GM19240 (cell line): ENCODE results near the gene GPR142.

ENCODE experiments used
- DNase-seq: peaks from one replicate; pipeline ENCODE4 v3.0.0; 2011; ENCODE audit warnings: low spot score; ENCODE audit not compliant: insufficient read length

Gene GPR142, protein sequence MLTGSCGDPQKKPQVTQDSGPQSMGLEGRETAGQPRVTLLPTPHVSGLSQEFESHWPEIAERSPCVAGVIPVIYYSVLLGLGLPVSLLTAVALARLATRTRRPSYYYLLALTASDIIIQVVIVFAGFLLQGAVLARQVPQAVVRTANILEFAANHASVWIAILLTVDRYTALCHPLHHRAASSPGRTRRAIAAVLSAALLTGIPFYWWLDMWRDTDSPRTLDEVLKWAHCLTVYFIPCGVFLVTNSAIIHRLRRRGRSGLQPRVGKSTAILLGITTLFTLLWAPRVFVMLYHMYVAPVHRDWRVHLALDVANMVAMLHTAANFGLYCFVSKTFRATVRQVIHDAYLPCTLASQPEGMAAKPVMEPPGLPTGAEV

DNA sequence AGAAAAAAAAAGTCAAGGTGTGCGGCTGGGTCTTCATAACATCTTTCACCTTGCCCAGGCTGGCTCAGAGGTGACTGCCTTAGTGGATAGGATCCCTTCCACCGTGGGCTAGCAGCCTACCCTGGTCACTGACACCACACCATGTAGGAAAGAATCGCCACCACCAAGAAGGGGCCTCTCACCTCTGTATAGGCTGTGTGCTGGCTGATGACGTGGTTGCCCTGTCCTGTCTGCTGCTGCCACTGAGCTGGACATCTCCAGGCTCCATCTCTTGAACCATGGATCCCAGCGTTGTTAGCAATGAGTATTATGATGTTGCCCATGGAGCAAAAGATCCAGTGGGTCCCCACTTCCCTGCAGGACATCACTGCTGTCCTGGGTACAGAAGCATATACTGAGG is at the start of gene GPR142:
TSS of gene GPR142 (plus strand) at position 301 of the 400 bp plus-strand sequence. CDS start 2,035 bp downstream, outside the sequence.
- no peak for DNase-seq

DNA sequence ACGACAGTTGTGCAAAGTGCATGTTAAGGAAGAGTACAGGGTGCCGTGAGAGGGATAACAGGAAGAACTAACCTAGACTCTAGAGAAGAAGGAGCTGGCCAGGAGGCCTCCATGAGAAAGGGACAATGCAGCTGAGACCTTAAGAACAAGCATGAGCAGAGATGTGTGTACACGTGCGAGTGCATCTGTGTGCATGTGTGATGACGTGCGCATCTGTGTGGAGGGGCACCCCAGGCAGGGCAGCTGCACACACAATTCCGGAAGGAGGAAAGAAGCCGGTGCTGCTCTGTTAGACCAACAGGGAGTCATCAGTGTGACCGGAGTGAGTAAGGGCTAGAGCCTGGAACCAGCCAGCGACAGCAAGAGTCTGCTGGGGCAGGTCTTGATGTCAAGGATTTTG is 48.9 kb upstream of the GPR142 start:
- no peak for DNase-seq

DNA sequence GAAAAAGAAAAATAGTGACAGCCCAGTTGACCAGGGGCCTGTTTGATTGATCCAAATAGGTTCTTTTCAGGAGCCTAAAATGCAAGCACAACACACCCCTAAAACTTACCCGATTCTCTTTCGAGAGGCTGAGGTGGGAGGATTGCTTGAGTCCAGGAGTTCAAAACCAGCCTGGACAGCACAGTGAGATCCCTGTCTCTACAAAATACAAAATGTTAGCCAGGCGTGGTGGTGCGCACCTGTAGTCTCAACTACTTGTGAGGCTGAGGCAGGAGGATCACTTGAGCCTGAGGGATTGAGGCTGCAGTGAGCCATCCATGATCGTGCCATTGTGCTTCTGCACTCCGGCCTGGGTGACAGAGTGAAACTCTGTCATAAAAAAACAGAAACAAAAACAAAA is 42.8 kb upstream of the GPR142 start:
- no peak for DNase-seq

DNA sequence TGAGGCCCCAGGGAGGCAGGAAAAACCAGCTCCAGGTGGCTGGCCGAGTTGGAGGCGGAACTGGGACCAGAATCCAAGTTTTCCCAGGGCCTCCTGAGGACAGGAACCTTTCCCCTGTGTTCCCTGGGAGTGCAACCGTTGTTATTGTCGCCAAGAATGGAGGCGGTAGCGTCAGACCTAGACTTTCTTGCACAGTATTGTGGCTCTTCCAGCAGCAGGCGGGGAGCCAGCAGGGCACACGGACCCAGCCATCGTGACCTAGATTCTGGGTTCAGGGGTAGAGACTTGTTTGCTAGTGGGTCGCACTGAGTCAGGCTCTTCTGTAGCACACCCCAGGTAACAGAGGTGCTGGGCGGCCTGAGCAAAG is 41.9 kb upstream of the GPR142 start:
- no peak for DNase-seq

DNA sequence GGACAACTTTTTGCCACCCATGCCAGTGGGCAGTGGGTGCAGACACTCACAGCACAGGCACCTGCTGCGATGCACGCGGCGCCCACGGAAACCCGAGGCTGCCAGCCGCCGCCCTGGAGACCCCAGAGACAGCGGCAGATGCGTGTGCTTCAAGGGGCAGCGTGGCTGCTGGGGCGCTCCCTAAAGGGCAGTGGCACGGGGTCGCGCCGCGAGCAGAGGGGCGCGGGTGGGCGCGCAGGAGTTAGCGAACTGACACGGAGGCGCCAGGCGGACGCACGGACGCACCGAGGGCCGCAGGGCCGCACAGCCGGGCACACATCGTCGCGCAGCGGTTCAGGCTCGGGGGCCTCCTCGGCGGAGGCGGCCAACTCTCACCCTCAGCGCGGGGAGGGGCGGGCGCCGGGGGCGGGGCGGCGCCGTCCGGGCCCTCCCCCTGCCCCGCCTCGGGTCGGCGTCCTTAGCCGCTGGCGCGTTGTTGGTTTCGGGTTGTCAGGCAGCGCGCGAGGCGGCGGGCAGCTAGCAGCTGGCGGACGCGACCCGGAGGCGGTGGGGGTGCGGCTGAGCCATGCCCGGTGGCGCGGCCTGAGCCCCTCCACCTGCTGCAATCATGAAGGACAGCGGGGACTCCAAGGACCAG is 41.4 kb upstream of the GPR142 start, which contains the start of gene KIF19:
TSS of gene KIF19 (plus strand) at position 484 of the 637 bp plus-strand sequence. CDS start at position 608, 124 bp downstream.
- DNase-seq: peak; percentile 59

DNA sequence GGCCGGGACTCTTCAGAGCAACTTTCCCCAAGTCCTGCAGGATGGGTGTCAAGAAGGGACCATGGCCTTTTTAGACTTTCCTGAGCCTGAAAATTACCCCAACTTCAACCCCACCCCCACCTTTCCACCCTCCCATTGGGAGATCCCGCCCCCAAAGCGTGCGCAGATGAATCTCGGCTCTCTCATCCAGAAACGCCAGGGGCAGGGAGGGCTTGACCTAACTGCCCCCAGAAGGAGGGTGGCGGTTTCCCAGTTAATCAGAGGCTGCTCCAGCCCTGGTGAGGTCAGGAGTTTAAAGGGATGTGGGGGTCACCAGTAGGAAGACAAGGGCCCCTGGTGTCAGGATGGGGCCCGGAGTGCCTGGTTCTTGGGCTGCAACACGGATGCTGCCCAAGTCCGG is 40.8 kb upstream of the GPR142 start:
- no peak for DNase-seq

DNA sequence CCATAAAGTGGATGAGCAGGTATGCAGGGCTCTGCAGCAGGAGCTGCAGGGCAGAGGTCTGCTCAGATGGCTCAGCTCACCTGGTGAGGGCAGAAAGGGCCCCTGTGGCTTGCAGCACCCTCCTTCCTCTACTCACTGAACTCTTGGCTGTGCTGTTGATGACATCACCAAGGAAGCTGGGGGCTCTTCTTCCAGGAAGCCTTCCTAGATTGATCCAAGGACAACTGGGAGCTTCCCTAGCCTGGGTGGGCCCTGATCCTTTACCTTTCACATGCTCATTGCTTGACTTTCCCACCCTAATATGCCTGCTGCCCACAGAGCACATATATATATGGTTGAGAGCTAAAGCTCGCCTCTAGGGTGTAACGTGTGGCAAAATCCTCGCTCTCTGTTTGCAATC is 38.8 kb upstream of the GPR142 start:
- DNase-seq: no peak

DNA sequence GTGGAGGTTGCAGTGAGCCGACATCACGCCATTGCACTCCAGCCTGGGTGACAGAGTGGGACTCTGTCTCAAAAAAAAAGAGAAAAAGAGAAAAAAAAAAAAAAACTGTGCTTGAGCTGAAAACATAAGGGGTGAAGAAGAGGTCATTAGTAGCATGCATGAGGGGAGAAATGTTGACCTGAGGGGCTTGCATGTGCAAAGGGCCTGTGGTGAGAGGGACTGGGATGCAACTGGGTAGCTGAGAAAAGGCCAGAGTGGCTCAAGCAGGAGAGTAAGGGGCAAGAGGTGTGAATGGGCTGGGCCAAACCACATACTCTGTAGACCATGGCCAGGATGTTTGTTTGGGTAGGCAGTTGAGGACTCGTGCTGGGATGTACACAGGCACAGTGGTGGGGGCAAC is 37.9 kb upstream of the GPR142 start:
- DNase-seq: no peak

DNA sequence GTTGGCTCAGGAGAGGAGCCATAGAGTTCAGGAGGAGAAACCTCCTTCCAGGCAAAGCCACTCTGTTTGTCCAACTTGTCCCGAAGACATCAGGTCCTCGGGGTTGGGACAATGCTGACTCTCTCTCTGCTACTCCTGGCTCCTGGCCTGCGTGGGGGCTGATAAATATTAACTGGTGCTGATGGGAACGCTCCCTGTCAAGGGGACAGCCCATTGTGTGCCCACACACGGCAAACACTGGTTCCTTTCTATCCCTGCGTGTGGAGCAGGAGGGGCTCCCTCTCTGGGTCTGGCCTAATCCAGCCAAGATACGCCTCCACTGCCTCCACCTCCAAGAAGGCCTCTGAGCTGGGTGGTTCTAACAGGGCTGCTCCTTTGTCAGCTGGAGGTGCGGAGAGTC is 36.9 kb upstream of the GPR142 start:
- DNase-seq: no peak

DNA sequence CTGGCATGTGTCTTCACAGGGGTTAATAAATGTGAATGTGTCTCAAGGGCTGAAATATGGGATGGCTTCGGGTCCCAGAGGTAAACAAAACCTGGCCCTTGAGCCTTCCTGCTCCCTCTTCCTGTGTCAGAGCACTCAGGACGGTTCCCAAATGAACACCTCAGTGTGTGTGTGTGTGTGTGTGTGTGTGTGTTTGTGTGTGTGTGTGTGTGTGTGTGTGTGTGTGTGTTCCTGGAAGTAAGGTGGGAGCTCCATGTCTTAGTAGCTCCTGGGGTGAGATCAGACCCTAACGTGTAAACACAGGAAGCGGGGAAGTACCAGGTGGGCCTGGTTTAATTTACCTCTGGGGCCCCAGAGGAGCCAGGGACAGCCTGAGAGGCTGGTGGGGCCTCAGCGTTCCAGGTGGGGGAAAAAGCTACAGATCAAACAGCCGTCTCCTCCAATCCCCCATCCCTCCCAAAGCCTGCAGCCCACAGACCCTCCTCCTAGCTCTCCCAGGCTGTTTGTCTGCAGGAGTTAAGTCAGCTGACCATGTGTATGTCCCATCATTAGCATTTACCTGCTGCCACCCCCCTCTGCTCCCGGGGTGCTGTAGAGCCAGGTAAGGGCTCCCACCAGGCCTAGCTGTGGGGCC is 35.2 kb upstream of the GPR142 start:
- DNase-seq: no peak

DNA sequence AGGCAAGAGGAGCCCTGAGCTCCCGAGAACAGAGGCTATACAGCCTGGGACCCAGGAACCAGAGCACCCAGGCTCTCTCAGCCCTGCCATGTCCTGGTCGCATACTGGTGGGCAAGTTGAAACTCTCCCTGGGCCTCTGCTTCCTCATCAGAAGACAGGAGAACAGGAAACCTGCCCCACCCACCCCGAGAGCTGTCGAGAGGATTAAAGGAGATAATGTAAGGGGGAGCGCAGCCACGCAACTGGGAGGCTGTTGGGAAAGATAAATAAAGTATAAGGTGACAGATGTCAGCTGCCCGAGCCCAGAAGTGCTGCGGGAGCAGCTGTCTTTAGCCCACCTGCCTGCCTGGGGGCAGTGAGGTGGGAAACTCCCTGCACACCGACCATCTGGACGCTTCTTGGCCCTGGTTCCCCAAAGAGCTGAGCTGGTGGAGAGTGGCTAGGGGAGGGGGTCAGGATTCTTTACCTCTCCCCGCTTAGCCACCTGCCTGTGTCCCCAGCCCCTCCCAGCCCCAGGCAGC is 34.5 kb upstream of the GPR142 start:
- DNase-seq: no peak

DNA sequence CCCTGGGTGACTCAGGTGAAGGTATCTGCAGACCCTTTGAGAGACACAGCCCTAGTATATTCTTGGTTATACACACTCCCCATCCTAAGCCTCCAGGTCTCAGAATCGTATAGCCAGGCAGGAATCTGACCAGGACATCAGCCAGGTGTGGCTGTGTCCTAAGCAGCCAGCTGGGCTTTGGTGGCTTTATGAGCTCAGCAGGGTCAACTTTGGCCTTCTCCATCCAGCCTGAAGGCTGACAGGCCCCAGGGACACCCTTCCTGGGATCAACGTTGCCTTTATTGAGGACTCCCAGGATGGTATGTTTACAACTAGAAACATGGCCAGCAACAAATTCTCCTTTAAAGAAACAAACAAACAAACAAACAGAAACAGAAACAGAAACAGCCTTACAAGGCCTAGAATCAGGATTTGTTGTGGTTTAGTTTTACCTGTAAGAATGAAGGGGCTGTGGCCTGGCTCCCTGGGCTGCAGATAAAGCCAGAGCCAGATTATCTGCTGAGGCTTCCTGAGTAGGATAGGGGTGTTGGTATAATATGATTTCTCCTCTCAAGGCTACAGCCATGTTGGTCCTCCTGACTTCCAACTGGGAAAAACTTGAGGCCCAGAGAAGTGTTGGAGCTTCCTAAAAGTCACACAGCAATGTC is 32.8 kb upstream of the GPR142 start:
- DNase-seq: no peak

DNA sequence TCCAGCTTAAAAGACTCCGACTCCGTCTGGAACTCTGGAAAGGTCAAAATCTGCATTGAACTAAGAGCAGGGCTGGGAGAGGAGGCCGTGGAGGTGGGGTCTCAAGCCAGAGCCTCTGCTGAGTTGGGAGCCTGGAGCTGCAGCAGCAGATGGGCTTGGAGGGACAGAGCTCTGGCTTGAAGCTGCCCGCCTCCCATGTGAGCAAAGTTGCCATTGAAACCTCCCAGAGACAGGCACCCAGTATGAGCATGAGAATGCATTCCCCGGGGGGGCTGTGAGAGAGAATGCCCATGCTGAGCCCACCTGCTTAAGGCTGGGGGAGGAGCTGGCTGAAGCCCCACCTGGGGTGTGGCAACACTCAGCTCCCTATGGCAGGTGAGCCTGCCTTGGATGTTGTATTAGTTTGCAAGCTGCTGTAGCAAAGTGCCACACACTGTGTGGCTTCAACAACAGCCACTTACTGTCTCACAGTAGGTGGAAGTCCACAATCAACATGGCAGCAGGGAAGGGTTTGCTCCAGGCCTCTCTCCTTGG is 31.7 kb upstream of the GPR142 start:
- DNase-seq: no peak

DNA sequence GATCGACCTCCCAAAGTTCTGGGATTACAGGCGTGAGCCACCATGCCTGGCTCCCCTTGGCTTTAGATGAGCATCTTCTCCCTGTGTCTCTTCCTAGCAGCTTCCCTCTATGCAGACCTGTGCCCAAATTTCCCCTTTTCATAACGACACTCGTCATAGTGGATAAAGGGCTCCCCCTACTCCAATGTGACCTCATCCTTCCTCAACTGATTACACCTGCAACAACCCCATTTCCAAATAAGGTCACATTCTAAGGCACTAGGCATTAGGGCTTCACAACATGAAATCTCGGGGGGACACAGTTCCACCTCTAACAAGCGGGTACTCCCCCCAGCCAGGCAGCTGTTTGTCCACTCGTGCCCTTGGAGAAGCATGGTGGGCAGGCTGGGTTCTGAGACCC is 31.0 kb upstream of the GPR142 start:
- no peak for DNase-seq

DNA sequence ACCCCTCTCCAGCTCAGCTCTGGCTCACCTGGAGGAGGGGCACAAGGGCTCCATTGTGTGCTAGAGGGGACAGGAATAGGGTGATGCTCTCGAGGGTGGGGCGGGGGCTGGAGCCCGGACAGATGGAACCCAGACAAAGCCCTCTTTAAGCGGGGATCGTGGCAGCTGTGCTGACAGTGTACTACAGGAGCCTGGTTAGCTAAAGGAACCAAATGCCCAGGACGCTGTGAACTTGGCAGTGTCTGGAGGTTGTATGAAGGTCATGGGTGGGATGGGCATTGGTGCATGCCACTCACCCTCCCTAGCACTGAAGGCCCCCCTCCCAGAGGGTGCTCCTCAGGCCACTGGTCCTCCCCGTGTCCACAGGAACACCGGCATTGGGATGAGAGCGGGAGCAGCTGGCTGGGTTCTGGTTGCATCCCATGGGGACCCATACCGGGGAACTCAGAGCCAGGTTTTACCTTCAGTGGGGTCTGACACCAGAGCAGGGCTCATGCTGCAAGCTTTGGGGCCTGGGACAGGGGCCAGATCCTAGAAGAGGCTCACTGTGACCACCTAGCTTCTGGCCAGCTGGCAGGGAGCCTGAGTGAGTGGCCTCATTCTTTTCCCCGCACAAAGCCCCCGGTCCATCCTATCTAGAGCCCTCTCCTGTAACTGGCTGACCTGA is 29.3 kb upstream of the GPR142 start:
- DNase-seq: no peak

DNA sequence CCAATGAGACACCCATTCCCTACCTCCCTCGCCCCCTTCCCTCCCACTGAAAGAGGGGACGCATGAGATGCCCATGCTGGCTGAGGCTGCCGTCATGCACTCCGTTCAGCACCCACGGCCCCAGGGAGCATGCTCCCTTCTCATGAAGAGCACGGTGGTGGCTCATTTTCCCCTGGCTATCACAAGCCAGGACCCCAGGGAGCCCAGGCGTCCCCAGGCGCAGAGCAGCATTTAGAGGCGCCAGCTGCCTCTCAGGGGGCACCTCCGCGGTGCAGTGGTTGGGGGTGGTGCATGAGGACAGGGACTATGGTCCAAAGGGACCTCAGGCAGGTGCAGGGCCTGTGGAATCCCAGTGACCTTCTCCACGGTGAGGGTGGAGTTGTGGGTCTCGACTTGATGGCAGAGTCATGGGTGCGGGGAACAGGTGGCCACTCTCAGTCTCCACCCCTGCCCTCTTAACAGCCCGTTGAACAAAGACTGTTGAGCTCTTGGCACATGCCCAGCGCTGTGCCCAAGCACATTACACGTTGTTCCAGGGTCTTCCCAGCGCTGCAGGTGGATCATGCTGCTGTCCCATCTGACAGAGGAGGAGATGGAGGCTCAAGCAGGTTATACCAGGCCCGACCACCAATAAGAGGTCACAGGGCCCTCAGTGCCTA is 27.6 kb upstream of the GPR142 start:
- DNase-seq: no peak

DNA sequence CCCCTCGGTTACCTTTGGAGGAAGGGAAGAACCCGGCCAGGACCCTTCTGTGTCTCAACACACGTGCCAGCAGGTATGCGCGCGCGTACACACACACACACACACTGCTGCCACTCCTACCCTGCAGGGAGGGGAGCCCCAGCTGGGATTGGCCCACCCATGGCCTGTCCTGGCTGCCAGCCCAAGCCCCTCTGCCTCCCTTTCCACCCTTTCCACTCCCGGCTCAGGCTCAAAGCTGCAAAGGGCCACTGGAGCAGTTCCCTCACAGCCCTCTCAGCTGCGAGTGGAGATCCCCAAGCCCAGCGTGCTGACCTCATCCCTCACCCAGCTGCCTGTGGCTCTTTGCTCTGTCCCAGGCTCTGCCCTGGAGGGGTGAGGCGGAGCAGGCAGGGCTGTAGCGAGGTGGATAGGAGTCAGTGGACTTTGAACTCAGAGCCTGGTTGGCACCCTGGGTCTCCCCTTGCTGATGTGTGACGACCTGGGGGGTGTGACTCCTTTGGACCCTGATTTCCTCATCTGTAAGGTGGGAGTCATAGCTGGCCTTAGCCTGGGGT is 26.8 kb upstream of the GPR142 start:
- no peak for DNase-seq

DNA sequence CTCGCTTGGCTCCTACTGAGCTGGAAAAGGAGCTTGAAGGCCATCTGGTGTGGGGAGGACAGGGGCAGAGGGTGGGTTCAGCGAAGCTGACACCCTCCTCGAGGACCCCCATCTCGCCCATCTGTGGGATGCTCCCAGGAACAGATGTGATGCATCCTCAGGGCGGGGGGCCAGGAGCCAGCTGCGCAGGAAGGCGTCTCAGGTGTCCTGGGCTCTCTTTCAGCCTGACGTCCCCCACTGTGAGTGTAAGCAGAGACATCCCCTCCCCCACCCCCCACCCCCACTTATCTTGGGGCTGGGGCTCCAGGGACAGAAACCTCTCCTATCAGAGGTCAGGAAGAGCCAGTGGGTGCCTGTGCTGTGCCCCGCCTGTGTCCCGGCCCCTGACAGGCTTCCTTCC is 25.1 kb upstream of the GPR142 start:
- DNase-seq: no peak

DNA sequence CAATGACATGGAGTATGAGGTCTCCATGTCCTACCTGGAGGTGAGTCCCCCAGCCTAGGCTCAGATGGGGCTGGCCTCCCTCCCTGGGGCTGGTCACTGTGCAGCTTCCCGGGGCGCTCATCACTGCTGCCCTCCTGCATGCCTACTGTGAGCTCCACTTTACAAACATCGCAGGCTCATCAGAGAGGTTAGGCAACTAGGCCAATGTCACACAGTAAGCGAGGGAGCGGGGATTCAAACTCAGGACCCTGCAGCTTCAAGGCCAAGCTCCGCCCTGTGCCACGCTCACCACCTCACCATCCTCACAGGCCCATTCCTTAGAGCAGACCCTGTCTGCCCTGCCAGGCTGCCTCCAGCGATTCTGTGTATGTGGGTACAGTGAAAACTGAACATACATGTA is 24.2 kb upstream of the GPR142 start:
- no peak for DNase-seq
